HepG2 (cell line): ENCODE data around the gene TEDC1. TPM values are rescaled to one million over a fixed set of nuclear protein-coding genes. Genes with fewer than 3 reads are reported as not detected.
A peak's percentile ranks its signal among the peaks of the same experiment; 100 is the strongest.

Experiments
- ATAC-seq: fragments of 200-7000 bp; cut with Tn5 transposase; 3 replicates; pipeline ENCODE4 v1.9.1; 2020; ENCODE audit warnings: mild to moderate bottlenecking, moderate library complexity
- BruUV-seq: library from RNA; stranded (reverse); fragments of 400-500 nt; replicated peaks from 2 replicates; lab custom pipeline; 2021; lab: Mats Ljungman, UMichigan
- CTCF ChIA-PET: fragments of 300-600 bp; formaldehyde crosslinking; extraction: SDS; loops from one replicate; lab custom pipeline; 2021; ENCODE audit warnings: low total read pairs, inconsistent platforms, low intra/inter-chr PET ratio; lab: Yijun Ruan, JAX
- POLR2A ChIA-PET: fragments of 350-600 bp; sonication (Branson Sonifier 250); formaldehyde crosslinking; loops from one replicate; lab custom pipeline; 2020; ENCODE audit warnings: antibody characterized with exemption, inconsistent platforms; lab: Yijun Ruan, JAX
- DNase-seq: peaks from one replicate; pipeline ENCODE4 v3.0.0-alpha.2; 2015; ENCODE audit warnings: low spot score
- FAIRE-seq: peaks from 3 replicates; lab custom pipeline; 2011; peaks lifted over from hg19 to GRCh38; lab: Jason Lieb, UNC
- H2AFZ ChIP-seq: one replicate; pipeline ENCODE4 v1.6.1; 2011; ENCODE audit warnings: low read length, inconsistent platforms
- H3K27ac ChIP-seq: fragments of 300-600 bp; 3 replicates; pipeline ENCODE4 v1.8.0; 2011; ENCODE audit warnings: mixed run types, mild to moderate bottlenecking, mixed read lengths, low read length, inconsistent platforms; ENCODE audit not compliant: insufficient read depth; ENCODE audit errors: extremely low read length
- H3K27me3 ChIP-seq, 2 experiments: fragments of 200-600 bp in 1 of 2; 2 replicates in 1 of 2; 3 replicates in 1 of 2; pipeline versions ENCODE4 v1.6.0 to v1.8.0; 2011; ENCODE audit warnings: low read length in 2 of 2, mild to moderate bottlenecking in 2 of 2, moderate library complexity in 2 of 2, inconsistent platforms in 1 of 2; ENCODE audit not compliant: insufficient read depth in 2 of 2, control insufficient read depth in 1 of 2
- H3K36me3 ChIP-seq, 2 experiments: fragments of 200-600 bp in 1 of 2; replicated peaks in 1 of 2; 2 replicates in 1 of 2; 3 replicates in 1 of 2; pipeline versions ENCODE4 v1.5.1 to v1.8.0; 2011; ENCODE audit warnings: low read length in 2 of 2, inconsistent platforms in 1 of 2; ENCODE audit not compliant: insufficient read depth in 2 of 2, control insufficient read depth in 1 of 2
- H3K4me1 ChIP-seq: 2 replicates; pipeline ENCODE4 v1.5.1; 2012; ENCODE audit warnings: low read length, inconsistent platforms; ENCODE audit not compliant: insufficient read depth
- H3K4me2 ChIP-seq: 2 replicates; pipeline ENCODE4 v1.6.0; 2011; ENCODE audit warnings: low read depth, low read length, inconsistent platforms
- H3K4me3 ChIP-seq, 3 experiments: fragments of 200-600 bp in 1 of 3; sonication (generic), shearing (Covaris generic) in 1 of 3; replicated peaks in 1 of 3; 2 replicates each; pipeline ENCODE4 v1.5.1; 2011 to 2016; ENCODE audit warnings: low read length in 3 of 3, inconsistent platforms in 2 of 3, low read depth in 2 of 3, mild to moderate bottlenecking in 2 of 3, control low read depth in 1 of 3, mixed read lengths in 1 of 3; ENCODE audit not compliant: insufficient read depth in 1 of 3
- H3K79me2 ChIP-seq: one replicate; pipeline ENCODE4 v1.6.1; 2011; ENCODE audit warnings: low read length, inconsistent platforms; ENCODE audit not compliant: insufficient read depth
- H3K9ac ChIP-seq: 2 replicates; pipeline ENCODE4 v1.6.0; 2011; ENCODE audit warnings: mild to moderate bottlenecking, low read depth, low read length, inconsistent platforms; ENCODE audit not compliant: insufficient read depth
- H3K9me3 ChIP-seq: 2 replicates; pipeline ENCODE4 v1.5.1; 2012; ENCODE audit warnings: mild to moderate bottlenecking, low read length
- H4K20me1 ChIP-seq: 2 replicates; pipeline ENCODE4 v1.6.0; 2011; ENCODE audit warnings: inconsistent platforms, mild to moderate bottlenecking, low read length, moderate library complexity; ENCODE audit not compliant: insufficient read depth
- AGO2 ChIP-seq: fragments of 200-400 bp; formaldehyde crosslinking; optimal IDR thresholded peaks from 2 replicates; pipeline ENCODE3; 2017; ENCODE audit warnings: mild to moderate bottlenecking, low read depth, low read length, moderate library complexity
- ETV5 ChIP-seq: IDR thresholded peaks from 2 replicates; pipeline ENCODE4 v1.6.1; 2018; ENCODE audit warnings: missing biosample characterization, missing genetic modification reagents, inconsistent platforms, borderline replicate concordance
- NFATC3 ChIP-seq: sonication (generic); formaldehyde crosslinking; IDR thresholded peaks from 2 replicates; pipeline ENCODE4 v1.5.1; 2020; ENCODE audit warnings: mild to moderate bottlenecking, missing genetic modification reagents
- NFIC ChIP-seq: IDR thresholded peaks from 2 replicates; pipeline ENCODE4 v1.6.1; 2012; ENCODE audit warnings: mild to moderate bottlenecking, low read length, inconsistent platforms
- NFKB2 ChIP-seq: sonication (generic); formaldehyde crosslinking; IDR thresholded peaks from 2 replicates; pipeline ENCODE4 v1.4.0; 2020; ENCODE audit warnings: missing genetic modification reagents, borderline replicate concordance
- SP1 ChIP-seq, 2 experiments: fragments of 450-650 bp in 1 of 2; sonication (generic) in 1 of 2; formaldehyde crosslinking in 1 of 2; IDR thresholded peaks; 2 replicates each; pipeline versions ENCODE4 v1.4.0 to v1.6.1; 2016 to 2020; ENCODE audit warnings: missing genetic modification reagents in 1 of 2
- WGBS: methylation state at CpG from one replicate; pipeline ENCODE4 v1.1.6; 2017; ENCODE audit warnings: low lambda C conversion rate; 5-methylcytosine and 5-hydroxymethylcytosine counted together
- in situ Hi-C: cut with HindIII; loops from 2 replicates; pipeline ENCODE4 v1.10.0; 2017; ENCODE audit warnings: low pct_unique_long_range_greater_than_20kb; ENCODE audit not compliant: extremely low pct_ligation_motif_present
- intact Hi-C: fragments of 100-400 bp; cut with micrococcal nuclease; formaldehyde crosslinking; loops from one replicate; pipeline ENCODE4 v1.10.0; 2022; ENCODE audit not compliant: unreplicated experiment
- polyA plus RNA-seq, 8 experiments: library from polyadenylated mRNA; depleted of rRNA in 3 of 8; stranded (reverse) in 7 of 8; unstranded in 1 of 8; fragments of >200 nt; fragmentation: Illumina TruSeq in 4 of 8; extraction: Trizol in 4 of 8; gene quantifications; 2 replicates each; pipeline versions ENCODE4 v1.2.1 to v1.2.3, GENCODE V29; 2011 to 2016; ENCODE audit warnings: low read depth in 4 of 8, missing spikeins in 1 of 8, mixed read lengths in 1 of 8; ENCODE audit not compliant: insufficient read depth in 1 of 8
- total RNA-seq, 5 experiments: library from RNA; depleted of rRNA; stranded (reverse); fragments of >200 nt; fragmentation: Illumina TruSeq; extraction: Trizol; gene quantifications; 2 replicates each; pipeline ENCODE4 v1.2.3, GENCODE V29; 2016; ENCODE audit warnings: low read depth in 1 of 5

TEDC1 gene
- total and polyA plus RNA-seq, 2 of the 13 experiments (the other 11 are each of a cell fraction or from before 2014, with no cell fraction given), result 5.7 to 27.4 TPM

DNA sequence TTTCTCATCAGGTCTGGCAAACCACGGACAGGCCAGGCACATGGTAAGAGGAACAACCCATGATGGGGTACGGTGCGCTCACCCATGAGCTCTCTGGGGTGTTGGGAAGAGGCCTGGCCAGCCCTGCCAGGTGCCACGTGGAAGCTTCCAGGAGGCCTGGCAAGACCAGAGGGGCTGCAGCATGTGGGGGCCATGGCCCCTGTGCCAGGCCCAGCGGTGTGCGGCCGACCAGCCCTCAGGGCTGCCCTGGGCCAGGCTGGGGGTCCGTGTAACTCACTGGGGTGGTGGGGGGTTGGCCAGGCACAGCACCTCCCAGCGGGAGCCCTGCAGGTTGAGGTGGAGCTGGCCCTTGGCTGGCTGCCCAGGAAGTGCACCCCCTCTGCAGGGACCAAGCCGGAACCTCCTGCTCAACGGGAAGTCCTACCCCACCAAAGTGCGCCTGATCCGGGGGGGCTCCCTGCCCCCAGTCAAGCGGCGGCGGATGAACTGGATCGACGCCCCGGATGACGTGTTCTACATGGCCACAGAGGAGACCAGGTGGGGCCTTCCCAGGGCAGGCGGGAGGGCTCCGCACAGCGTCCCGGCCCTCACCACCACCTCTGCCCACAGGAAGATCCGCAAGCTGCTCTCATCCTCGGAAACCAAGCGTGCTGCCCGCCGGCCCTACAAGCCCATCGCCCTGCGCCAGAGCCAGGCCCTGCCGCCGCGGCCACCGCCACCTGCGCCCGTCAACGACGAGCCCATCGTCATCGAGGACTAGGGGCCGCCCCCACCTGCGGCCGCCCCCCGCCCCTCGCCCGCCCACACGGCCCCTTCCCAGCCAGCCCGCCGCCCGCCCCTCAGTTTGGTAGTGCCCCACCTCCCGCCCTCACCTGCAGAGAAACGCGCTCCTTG lies 21.3 kb upstream of the TEDC1 start:
- H3K9ac ChIP-seq, result no peak overlapping the region
- no peak overlapping the region for H3K4me2 ChIP-seq
- no peaks in the 10 kb centered on the region for H3K9me3 ChIP-seq
- 0 out of 2 replicates have a peak, but pooled peaks cover 2% of the 10 kb centered on the region for H4K20me1 ChIP-seq
- WGBS, result 98% methylated on average over 30 of the region's 54 CpGs
- H3K79me2 ChIP-seq, result no peaks in the 10 kb centered on the region
- CTCF ChIA-PET, result no interaction called here
- no peak overlapping the region for H2AFZ ChIP-seq
- no peak overlapping the region for H3K27ac ChIP-seq
- no TSS peak for BruUV-seq
- no peak for FAIRE-seq
- in situ Hi-C loops, result no loop called here
- ATAC-seq, result no peak
- DNase-seq, result no peak
- peaks cover 7 to 13% of the 10 kb centered on the region in 2 experiments; a peak in 4 of 5 replicates for H3K36me3 ChIP-seq
- intact Hi-C loops, result no loop called here
- peaks cover 13% of the 10 kb centered on the region for H3K4me1 ChIP-seq
- no peak for TF ChIP-seq SP1 (IDR thresholded peaks at IDR 0.05)
- TF ChIP-seq SP1 (CRISPR knock-in tag; IDR thresholded peaks at IDR 0.05), result no peak
- peak; percentile 67 for TF ChIP-seq AGO2
- TF ChIP-seq NFATC3, result no peak
- TF ChIP-seq NFKB2 (CRISPR knock-in tag), result no peak
- TF ChIP-seq ETV5 (CRISPR knock-in tag), result no peak
- TF ChIP-seq NFIC, result no peak
- TF ChIP-seq, all 625 proteins: peak for 1
- POLR2A ChIA-PET, result no interaction called here
- Histone ChIP-seq H3K4me3 (no peak overlapping the region), H3K27me3 (peaks cover 0 to 4% of the 10 kb centered on the region in 2 experiments; a peak in 2 of 5 replicates)
